GM12875 (cell line): ENCODE data around the gene PRM2.

ENCODE experiments used
- H3K4me3 ChIP-seq: one replicate; pipeline ENCODE4 v1.5.1; 2011; ENCODE audit warnings: low read depth, low read length, control low read depth
- CTCF ChIP-seq: IDR thresholded peaks from 2 replicates; pipeline ENCODE4 v1.5.1; 2011; ENCODE audit warnings: low read depth, mild to moderate bottlenecking, control low read depth, inconsistent platforms, low read length, moderate library complexity, borderline replicate concordance; ENCODE audit not compliant: insufficient read depth

PRM2 gene

GRCh38 chr16:11312718-11313492 lies 36.6 kb upstream of the PRM2 start:
- H3K4me3 ChIP-seq, result no peak overlapping the region
- no peak for TF ChIP-seq CTCF

- no peak for TF ChIP-seq CTCF
- no peak overlapping the region for H3K4me3 ChIP-seq
These were observed 34.8 kb upstream of the PRM2 start for GRCh38 chr16:11310997-11311561.

GRCh38 chr16:11310634-11310977 lies 34.3 kb upstream of the PRM2 start:
- TF ChIP-seq CTCF, result no peak
- H3K4me3 ChIP-seq, result no peak overlapping the region

- no peak overlapping the region for H3K4me3 ChIP-seq
- no peak for TF ChIP-seq CTCF
These were observed 33.8 kb upstream of the PRM2 start for GRCh38 chr16:11309895-11310633.

- no peak for TF ChIP-seq CTCF
- no peak overlapping the region for H3K4me3 ChIP-seq
These were observed 32.4 kb upstream of the PRM2 start for GRCh38 chr16:11308493-11309283.

- no peak overlapping the region for H3K4me3 ChIP-seq
- no peak for TF ChIP-seq CTCF
These were observed 31.6 kb upstream of the PRM2 start for GRCh38 chr16:11307639-11308492.
